Liver (tissue), 9 donors: ENCODE results near the gene GCH1. TPM values are rescaled to one million over a fixed set of nuclear protein-coding genes. Genes with fewer than 3 reads are reported as not detected.

Experiments
- DNase-seq: peaks from one replicate; pipeline ENCODE4 v3.0.0-alpha.2; 2017; ENCODE audit warnings: low spot score
- H3K27ac ChIP-seq, 2 donors: one replicate each; pipeline ENCODE4 v1.7.0; 2013; ENCODE audit warnings: inconsistent platforms in 2 of 2, low read length in 2 of 2, control low read depth in 1 of 2, low read depth in 1 of 2, mild to moderate bottlenecking in 1 of 2
- H3K27me3 ChIP-seq, 4 donors: one replicate each; pipeline versions ENCODE4 v1.6.1 to v1.7.0; 2013; ENCODE audit warnings: low read length in 3 of 4, inconsistent platforms in 1 of 4, mild to moderate bottlenecking in 1 of 4, moderate library complexity in 1 of 4; ENCODE audit not compliant: control insufficient read depth in 4 of 4, insufficient read depth in 4 of 4
- H3K36me3 ChIP-seq, 4 donors: one replicate each; pipeline versions ENCODE4 v1.6.1 to v1.7.0; 2013; ENCODE audit warnings: low read length in 3 of 4, mild to moderate bottlenecking in 3 of 4, low read depth in 1 of 4, moderate library complexity in 1 of 4; ENCODE audit not compliant: control insufficient read depth in 4 of 4, insufficient read depth in 3 of 4
- H3K4me1 ChIP-seq, 4 donors: one replicate each; pipeline versions ENCODE4 v1.6.1 to v1.7.0; 2013; ENCODE audit warnings: low read length in 3 of 4, mild to moderate bottlenecking in 3 of 4, moderate library complexity in 1 of 4; ENCODE audit not compliant: control insufficient read depth in 4 of 4, insufficient read depth in 4 of 4
- H3K4me3 ChIP-seq, 3 donors: one replicate each; pipeline versions ENCODE4 v1.6.1 to v1.7.0; 2013; ENCODE audit warnings: low read length in 3 of 3, control low read depth in 1 of 3, low read depth in 1 of 3, mild to moderate bottlenecking in 1 of 3
- H3K9ac ChIP-seq, 2 donors: one replicate each; pipeline ENCODE4 v1.7.0; 2013; ENCODE audit warnings: low read length in 2 of 2, mild to moderate bottlenecking in 2 of 2, moderate library complexity in 2 of 2, control low read depth in 1 of 2, low read depth in 1 of 2
- H3K9me3 ChIP-seq, 4 donors: one replicate each; pipeline versions ENCODE4 v1.6.1 to v1.7.0; 2013; ENCODE audit warnings: low read length in 3 of 4; ENCODE audit not compliant: control insufficient read depth in 4 of 4
- EGR1 ChIP-seq, 2 donors: IDR thresholded peaks; 2 replicates each; pipeline ENCODE4 v1.6.1; 2016 to 2018; ENCODE audit warnings: antibody characterized with exemption in 2 of 2, low read depth in 2 of 2
- FOXA2 ChIP-seq: IDR thresholded peaks from 2 replicates; pipeline ENCODE4 v1.6.1; 2016; ENCODE audit warnings: antibody characterized with exemption
- JUND ChIP-seq, 2 donors: IDR thresholded peaks; 2 replicates each; pipeline ENCODE4 v1.6.1; 2016; ENCODE audit warnings: antibody characterized with exemption in 2 of 2
- NR2F2 ChIP-seq: IDR thresholded peaks from 2 replicates; pipeline ENCODE4 v1.6.1; 2016; ENCODE audit warnings: antibody characterized with exemption
- RAD21 ChIP-seq, 2 donors: IDR thresholded peaks; 2 replicates each; pipeline ENCODE4 v1.6.1; 2016; ENCODE audit warnings: antibody characterized with exemption in 2 of 2, mild to moderate bottlenecking in 2 of 2
- SP1 ChIP-seq: IDR thresholded peaks from 2 replicates; pipeline ENCODE4 v1.6.1; 2018; ENCODE audit warnings: antibody characterized with exemption, mild to moderate bottlenecking
- TAF1 ChIP-seq: conservative IDR thresholded peaks from 2 replicates; pipeline ENCODE4 v1.6.1; 2016; ENCODE audit warnings: antibody characterized with exemption, mild to moderate bottlenecking
- YY1 ChIP-seq: IDR thresholded peaks from 2 replicates; pipeline ENCODE4 v1.6.1; 2016; ENCODE audit warnings: antibody characterized with exemption, mild to moderate bottlenecking
- WGBS: extraction: QIAGEN DNeasy Blood & Tissue Kit; methylation state at CpG from one replicate; pipeline ENCODE4 v1.1.7; 2013; 5-methylcytosine and 5-hydroxymethylcytosine counted together
- polyA plus RNA-seq, 2 donors: library from polyadenylated mRNA; stranded (reverse) in 1 of 2; unstranded in 1 of 2; fragments of 200-250 nt in 1 of 2; fragments of >200 nt in 1 of 2; fragmentation: Nextera tagmentation in 1 of 2; extraction: Ambion mirVana in 1 of 2; gene quantifications; one replicate each; pipeline versions ENCODE4 v1.2.1 to v1.2.3, GENCODE V29; 2013 to 2015
- total RNA-seq, 2 donors: library from RNA; depleted of rRNA; stranded (reverse); fragments of >200 nt; gene quantifications; one replicate each; pipeline ENCODE4 v1.2.3, GENCODE V29; 2014
- TF ChIP-seq, protein P1 (sequence below): IDR thresholded peaks from 2 replicates; pipeline ENCODE4 v1.6.1; 2016; ENCODE audit warnings: antibody characterized with exemption
- TF ChIP-seq, protein P2 (sequence below): fragments of 150-350 bp; IDR thresholded peaks from 2 replicates; pipeline ENCODE4 v1.5.1; 2017; ENCODE audit warnings: improper control_type of control experiment, low read depth, low read length; ENCODE audit not compliant: missing input control
- TF ChIP-seq, protein P3 (sequence below): IDR thresholded peaks from 2 replicates; pipeline ENCODE4 v1.6.1; 2016; ENCODE audit warnings: antibody characterized with exemption
- TF ChIP-seq, protein P4 (sequence below): IDR thresholded peaks from 2 replicates; pipeline ENCODE4 v1.6.1; 2016; ENCODE audit warnings: antibody characterized with exemption, mild to moderate bottlenecking
- donor health status: healthy.
- donor health status: healthy.
- donor health status: healthy.
- donor health status: healthy.
- donor health status: healthy.

GCH1 gene
- total and polyA plus RNA-seq, 4 donors: 19.7 to 60.0 (median 37.0) TPM

DNA sequence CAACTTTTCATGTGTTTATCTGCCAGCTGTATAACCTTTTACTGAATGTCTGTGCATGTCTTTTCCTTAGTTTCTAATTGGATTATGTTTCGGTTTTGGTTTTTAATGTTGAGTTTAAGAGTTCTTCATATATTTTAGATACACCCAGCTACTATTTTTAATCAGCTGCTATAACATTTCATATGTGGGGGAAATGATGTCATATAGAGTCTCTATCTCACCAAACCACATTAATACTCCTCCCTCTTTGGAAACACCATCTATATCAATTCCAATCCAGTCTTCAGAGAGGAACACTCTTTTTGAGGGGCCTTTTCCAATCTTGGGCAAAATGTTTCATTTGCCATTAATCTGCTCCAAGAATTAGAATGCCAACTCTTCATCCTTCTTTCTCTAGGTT, 28.5 kb upstream of the GCH1 start:
- Histone ChIP-seq H3K27ac (no peak overlapping the region), H3K36me3 (no peaks in the 10 kb centered on the region), H3K27me3 (no peaks in the 10 kb centered on the region), H3K9ac (no peak overlapping the region), H3K4me1 (no peaks in the 10 kb centered on the region), H3K4me3 (no peak overlapping the region), H3K9me3 (no peaks in the 10 kb centered on the region)
- TF ChIP-seq, protein P1, sequence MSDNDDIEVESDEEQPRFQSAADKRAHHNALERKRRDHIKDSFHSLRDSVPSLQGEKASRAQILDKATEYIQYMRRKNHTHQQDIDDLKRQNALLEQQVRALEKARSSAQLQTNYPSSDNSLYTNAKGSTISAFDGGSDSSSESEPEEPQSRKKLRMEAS: no peak
- TF ChIP-seq, protein P2, sequence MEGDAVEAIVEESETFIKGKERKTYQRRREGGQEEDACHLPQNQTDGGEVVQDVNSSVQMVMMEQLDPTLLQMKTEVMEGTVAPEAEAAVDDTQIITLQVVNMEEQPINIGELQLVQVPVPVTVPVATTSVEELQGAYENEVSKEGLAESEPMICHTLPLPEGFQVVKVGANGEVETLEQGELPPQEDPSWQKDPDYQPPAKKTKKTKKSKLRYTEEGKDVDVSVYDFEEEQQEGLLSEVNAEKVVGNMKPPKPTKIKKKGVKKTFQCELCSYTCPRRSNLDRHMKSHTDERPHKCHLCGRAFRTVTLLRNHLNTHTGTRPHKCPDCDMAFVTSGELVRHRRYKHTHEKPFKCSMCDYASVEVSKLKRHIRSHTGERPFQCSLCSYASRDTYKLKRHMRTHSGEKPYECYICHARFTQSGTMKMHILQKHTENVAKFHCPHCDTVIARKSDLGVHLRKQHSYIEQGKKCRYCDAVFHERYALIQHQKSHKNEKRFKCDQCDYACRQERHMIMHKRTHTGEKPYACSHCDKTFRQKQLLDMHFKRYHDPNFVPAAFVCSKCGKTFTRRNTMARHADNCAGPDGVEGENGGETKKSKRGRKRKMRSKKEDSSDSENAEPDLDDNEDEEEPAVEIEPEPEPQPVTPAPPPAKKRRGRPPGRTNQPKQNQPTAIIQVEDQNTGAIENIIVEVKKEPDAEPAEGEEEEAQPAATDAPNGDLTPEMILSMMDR: no peak
- TF ChIP-seq, protein P3, sequence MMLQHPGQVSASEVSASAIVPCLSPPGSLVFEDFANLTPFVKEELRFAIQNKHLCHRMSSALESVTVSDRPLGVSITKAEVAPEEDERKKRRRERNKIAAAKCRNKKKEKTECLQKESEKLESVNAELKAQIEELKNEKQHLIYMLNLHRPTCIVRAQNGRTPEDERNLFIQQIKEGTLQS: no peak
- no peak for TF ChIP-seq TAF1
- TF ChIP-seq SP1: no peak
- TF ChIP-seq JUND (IDR thresholded peaks at IDR 0.05): no peak
- TF ChIP-seq FOXA2: no peak
- TF ChIP-seq RAD21 (IDR thresholded peaks at IDR 0.05): no peak
- 98% methylated on average over 1 of the region's 1 CpG for WGBS
- DNase-seq: no peak

DNA sequence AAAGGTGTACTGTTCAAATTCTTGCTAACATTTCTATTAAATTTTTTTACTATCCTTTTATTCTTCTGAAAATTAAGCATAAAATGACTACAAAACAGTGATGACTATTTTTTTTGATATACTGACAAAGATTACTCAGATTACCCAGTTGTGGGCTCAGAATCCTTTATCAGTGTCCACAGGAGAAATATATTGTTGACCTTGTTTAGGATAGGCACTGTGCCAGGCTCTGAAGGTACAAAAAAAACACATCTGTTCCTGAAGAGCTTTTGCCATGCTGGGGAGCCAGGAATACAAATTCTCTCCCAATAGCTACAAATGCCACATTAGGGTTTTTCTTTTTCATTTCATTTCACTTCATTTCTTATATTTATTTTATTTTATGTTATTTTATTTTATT, 26.9 kb upstream of the GCH1 start:
- no peaks in the 10 kb centered on the region for H3K36me3 ChIP-seq
- no peak overlapping the region for H3K27ac ChIP-seq
- no peaks in the 10 kb centered on the region for H3K27me3 ChIP-seq
- H3K4me1 ChIP-seq: no peaks in the 10 kb centered on the region
- H3K9me3 ChIP-seq: no peaks in the 10 kb centered on the region
- TF ChIP-seq, protein P4, sequence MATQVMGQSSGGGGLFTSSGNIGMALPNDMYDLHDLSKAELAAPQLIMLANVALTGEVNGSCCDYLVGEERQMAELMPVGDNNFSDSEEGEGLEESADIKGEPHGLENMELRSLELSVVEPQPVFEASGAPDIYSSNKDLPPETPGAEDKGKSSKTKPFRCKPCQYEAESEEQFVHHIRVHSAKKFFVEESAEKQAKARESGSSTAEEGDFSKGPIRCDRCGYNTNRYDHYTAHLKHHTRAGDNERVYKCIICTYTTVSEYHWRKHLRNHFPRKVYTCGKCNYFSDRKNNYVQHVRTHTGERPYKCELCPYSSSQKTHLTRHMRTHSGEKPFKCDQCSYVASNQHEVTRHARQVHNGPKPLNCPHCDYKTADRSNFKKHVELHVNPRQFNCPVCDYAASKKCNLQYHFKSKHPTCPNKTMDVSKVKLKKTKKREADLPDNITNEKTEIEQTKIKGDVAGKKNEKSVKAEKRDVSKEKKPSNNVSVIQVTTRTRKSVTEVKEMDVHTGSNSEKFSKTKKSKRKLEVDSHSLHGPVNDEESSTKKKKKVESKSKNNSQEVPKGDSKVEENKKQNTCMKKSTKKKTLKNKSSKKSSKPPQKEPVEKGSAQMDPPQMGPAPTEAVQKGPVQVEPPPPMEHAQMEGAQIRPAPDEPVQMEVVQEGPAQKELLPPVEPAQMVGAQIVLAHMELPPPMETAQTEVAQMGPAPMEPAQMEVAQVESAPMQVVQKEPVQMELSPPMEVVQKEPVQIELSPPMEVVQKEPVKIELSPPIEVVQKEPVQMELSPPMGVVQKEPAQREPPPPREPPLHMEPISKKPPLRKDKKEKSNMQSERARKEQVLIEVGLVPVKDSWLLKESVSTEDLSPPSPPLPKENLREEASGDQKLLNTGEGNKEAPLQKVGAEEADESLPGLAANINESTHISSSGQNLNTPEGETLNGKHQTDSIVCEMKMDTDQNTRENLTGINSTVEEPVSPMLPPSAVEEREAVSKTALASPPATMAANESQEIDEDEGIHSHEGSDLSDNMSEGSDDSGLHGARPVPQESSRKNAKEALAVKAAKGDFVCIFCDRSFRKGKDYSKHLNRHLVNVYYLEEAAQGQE: no peak
- TF ChIP-seq, protein P3: no peak
- TF ChIP-seq FOXA2 (no peak), NR2F2 (no peak), EGR1 (IDR thresholded peaks at IDR 0.05; ENCODE audit: low read depth in 2 of 2) (no peak), YY1 (no peak)
- TF ChIP-seq, protein P2: no peak
- DNase-seq: no peak
- no peak overlapping the region for H3K9ac ChIP-seq
- no peak overlapping the region for H3K4me3 ChIP-seq
